ENCODE measurements around the gene BUD31.

DNA sequence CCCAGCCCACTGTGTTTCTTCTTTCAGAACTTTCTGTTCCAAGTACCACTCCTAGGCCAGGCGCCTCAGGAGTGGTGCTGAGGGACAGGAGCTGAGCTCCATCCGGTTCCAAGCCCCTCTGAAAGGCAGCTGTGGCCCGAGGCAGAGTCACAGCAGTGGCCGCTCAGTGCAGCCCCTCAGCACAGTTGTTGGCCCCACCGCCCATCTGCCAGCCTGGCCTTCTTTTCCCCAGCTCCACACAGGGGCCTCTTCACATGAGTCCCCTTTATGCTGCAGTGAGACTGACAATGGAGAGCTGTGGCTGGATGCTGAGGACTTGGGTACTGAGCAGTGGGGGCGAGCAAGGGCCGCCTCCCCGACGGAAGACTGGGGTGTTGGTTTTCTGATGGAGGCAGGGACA lies 9.5 kb downstream of the BUD31 start:
- no peak for TF ChIP-seq ELF1 (IDR thresholded peaks at IDR 0.05; ENCODE audit: borderline replicate concordance, low read depth)
- TF ChIP-seq, protein P1, sequence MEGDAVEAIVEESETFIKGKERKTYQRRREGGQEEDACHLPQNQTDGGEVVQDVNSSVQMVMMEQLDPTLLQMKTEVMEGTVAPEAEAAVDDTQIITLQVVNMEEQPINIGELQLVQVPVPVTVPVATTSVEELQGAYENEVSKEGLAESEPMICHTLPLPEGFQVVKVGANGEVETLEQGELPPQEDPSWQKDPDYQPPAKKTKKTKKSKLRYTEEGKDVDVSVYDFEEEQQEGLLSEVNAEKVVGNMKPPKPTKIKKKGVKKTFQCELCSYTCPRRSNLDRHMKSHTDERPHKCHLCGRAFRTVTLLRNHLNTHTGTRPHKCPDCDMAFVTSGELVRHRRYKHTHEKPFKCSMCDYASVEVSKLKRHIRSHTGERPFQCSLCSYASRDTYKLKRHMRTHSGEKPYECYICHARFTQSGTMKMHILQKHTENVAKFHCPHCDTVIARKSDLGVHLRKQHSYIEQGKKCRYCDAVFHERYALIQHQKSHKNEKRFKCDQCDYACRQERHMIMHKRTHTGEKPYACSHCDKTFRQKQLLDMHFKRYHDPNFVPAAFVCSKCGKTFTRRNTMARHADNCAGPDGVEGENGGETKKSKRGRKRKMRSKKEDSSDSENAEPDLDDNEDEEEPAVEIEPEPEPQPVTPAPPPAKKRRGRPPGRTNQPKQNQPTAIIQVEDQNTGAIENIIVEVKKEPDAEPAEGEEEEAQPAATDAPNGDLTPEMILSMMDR (IDR thresholded peaks at IDR 0.05 in 2 of 3, conservative IDR thresholded peaks at IDR 0.05 in 1 of 3; ENCODE audit: borderline replicate concordance in 1 of 3, insufficient read depth in 1 of 3, low read depth in 2 of 3, low read length in 2 of 3), result no peak
- no peak for TF ChIP-seq POLR2A (IDR thresholded peaks at IDR 0.05; ENCODE audit: borderline replicate concordance, extremely low read depth, insufficient read depth, insufficient read length)
- no peak for TF ChIP-seq EZH2 (IDR thresholded peaks at IDR 0.05)
- TF ChIP-seq POLR2AphosphoS5 (IDR thresholded peaks at IDR 0.05; ENCODE audit: low read depth, low read length), result no peak
- no peak for TF ChIP-seq RAD21 (IDR thresholded peaks at IDR 0.05; ENCODE audit: low read depth)
- TF ChIP-seq, protein P2, sequence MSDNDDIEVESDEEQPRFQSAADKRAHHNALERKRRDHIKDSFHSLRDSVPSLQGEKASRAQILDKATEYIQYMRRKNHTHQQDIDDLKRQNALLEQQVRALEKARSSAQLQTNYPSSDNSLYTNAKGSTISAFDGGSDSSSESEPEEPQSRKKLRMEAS (IDR thresholded peaks at IDR 0.05), result no peak

All from HCT116 (cell line).